SK-N-SH treated with all-trans-retinoic acid at 6 μM for 48 hours (cell line): ENCODE data around the gene ECD.

Source experiments
- ARNTL ChIP-seq: fragments of 450-650 bp; formaldehyde crosslinking; IDR thresholded peaks from 2 replicates; pipeline ENCODE4 v1.5.0; 2020; ENCODE audit warnings: low read depth, mild to moderate bottlenecking, moderate library complexity, borderline replicate concordance
- OSR1 ChIP-seq: fragments of 250-450 bp; sonication (Bioruptor Pico); IDR thresholded peaks from 2 replicates; pipeline ENCODE4 v1.8.0; 2022; ENCODE audit warnings: moderate library complexity, mild to moderate bottlenecking, inconsistent platforms
- TCF4 ChIP-seq: fragments of 250-450 bp; sonication (Bioruptor Pico); IDR thresholded peaks from 2 replicates; pipeline ENCODE4 v1.8.0; 2021; ENCODE audit warnings: mild to moderate bottlenecking, moderate library complexity, borderline replicate concordance
- ZNF565 ChIP-seq: fragments of 450-650 bp; formaldehyde crosslinking; conservative IDR thresholded peaks from 2 replicates; pipeline ENCODE4 v1.5.0; 2020; ENCODE audit warnings: low read depth, mild to moderate bottlenecking, moderate library complexity
- TF ChIP-seq, protein P1 (sequence below): fragments of 250-450 bp; sonication (Bioruptor Pico); IDR thresholded peaks from 2 replicates; pipeline ENCODE4 v1.8.0; 2020; ENCODE audit warnings: mild to moderate bottlenecking, moderate library complexity, borderline replicate concordance

DNA sequence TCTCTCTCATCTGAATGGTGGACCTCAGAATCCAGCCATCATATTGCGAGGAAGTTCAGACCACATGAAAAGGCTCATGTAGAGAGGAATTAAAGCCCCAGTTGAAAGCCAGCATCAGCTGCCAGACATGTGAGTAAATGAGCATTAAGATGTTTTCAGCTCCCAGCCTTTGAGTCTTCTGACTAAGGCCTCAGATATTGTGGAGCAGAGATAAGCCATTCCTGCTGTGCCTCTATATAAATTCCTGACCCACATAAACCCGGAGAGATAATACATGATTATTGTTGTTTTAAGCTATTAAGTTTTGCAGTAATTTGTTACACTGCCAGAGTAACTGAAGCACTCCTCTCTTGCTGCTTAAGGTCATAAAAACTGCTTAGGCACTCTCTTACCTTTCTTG is 14.8 kb upstream of the ECD start:
- TF ChIP-seq OSR1 (CRISPR knock-in tag) (no peak), ZNF565 (CRISPR knock-in tag) (no peak), TCF4 (no peak), ARNTL (CRISPR knock-in tag) (no peak)
- TF ChIP-seq, protein P1, sequence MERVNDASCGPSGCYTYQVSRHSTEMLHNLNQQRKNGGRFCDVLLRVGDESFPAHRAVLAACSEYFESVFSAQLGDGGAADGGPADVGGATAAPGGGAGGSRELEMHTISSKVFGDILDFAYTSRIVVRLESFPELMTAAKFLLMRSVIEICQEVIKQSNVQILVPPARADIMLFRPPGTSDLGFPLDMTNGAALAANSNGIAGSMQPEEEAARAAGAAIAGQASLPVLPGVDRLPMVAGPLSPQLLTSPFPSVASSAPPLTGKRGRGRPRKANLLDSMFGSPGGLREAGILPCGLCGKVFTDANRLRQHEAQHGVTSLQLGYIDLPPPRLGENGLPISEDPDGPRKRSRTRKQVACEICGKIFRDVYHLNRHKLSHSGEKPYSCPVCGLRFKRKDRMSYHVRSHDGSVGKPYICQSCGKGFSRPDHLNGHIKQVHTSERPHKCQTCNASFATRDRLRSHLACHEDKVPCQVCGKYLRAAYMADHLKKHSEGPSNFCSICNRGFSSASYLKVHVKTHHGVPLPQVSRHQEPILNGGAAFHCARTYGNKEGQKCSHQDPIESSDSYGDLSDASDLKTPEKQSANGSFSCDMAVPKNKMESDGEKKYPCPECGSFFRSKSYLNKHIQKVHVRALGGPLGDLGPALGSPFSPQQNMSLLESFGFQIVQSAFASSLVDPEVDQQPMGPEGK: no peak
